Measurements from ENCODE around the gene C3orf20.

- no peak for TF ChIP-seq CTCF (IDR thresholded peaks at IDR 0.05)
- TF ChIP-seq POLR2A (IDR thresholded peaks at IDR 0.05), result no peak
Observed at GRCh38 chr3:14810070-14810791, 135.3 kb downstream of the C3orf20 start.
